Neural progenitor cell (in vitro differentiated cells): Measurements from ENCODE around the gene OLFM4.

ENCODE experiments used
- CTCF ChIP-seq: fragments of 200-600 bp; sonication (generic); IDR thresholded peaks from 2 replicates; pipeline ENCODE4 v1.5.1; 2017; ENCODE audit warnings: antibody characterized with exemption, mild to moderate bottlenecking
- EZH2 ChIP-seq: fragments of 200-600 bp; sonication (generic); IDR thresholded peaks from 2 replicates; pipeline ENCODE4 v1.6.1; 2017; ENCODE audit warnings: antibody characterized with exemption, mild to moderate bottlenecking, moderate library complexity
- EZH2phosphoT487 ChIP-seq: fragments of 200-600 bp; sonication (generic); IDR thresholded peaks from 2 replicates; pipeline ENCODE4 v1.6.1; 2017; ENCODE audit warnings: antibody characterized with exemption

DNA sequence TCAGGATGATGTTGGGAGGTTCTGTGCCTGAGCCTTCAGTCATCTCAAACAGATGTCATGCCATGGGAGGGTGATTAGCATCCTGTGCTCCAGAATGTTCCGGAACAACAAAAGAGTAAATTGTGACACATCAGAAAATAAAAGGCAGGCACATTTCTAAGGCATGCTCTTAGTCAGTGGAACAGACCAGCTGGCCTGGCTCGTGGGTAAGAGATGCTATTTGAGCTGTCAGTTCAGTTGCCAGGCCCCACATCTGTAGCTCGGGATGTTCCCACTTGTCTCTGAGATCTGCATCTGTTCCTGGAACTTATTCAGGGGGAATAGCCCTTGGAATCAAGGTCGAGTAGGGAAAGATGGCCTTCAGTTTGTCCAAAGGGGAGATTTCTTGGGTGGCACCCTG is 26.0 kb downstream of the OLFM4 start:
- no peak for TF ChIP-seq CTCF
- no peak for TF ChIP-seq EZH2
- TF ChIP-seq EZH2phosphoT487: no peak
